ENCODE results near the gene CABP4.
"Not testable (repeated sequence)": the region's sequence is repeated elsewhere in the genome, so short reads cannot be mapped to it uniquely, and the experiment has no call there.

Gene CABP4

DNA sequence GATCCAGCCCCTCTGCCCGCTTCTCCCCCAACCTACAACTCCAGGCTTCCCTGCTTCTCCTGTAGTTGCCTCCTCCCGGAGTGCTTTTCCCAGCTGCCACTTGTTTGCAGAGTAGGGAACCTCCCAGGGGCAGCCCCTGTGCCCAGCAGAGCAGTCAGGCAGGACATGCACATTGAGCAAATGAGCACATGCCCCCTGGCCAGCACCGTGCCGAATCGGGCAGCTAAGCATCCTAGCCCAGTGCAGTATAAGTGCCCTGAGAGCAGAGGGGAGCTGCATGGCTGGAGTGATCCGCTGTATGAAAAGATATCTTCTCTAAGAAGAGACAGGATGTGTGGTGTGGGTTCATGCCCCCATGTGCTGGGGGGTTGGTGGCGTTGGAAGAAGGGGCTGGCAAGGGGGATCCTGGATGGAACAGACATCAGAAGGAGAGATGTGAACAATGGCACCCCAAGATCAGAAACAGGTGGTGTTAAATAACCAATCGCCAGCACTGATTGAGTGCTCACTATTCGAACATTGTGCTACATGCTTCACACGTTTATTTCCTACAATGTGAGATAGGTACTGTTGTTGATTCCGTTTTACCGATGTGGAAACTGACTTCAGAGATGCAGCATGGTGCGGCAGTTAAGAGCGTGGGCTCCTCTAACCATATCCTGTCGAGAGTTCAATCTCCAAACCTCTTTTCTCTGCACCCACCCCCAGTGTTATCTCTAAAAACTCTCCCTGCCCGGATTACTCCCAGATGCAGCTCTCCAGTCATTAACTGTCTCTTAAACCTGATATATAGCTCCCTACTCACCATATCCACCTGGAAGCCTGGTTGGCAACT, 28.9 kb downstream of the CABP4 start:
- no peak for DNase-seq

GRCh38 chr11:67484847-67485311, 29.7 kb downstream of the CABP4 start:
- peak; percentile 59 for DNase-seq

DNA sequence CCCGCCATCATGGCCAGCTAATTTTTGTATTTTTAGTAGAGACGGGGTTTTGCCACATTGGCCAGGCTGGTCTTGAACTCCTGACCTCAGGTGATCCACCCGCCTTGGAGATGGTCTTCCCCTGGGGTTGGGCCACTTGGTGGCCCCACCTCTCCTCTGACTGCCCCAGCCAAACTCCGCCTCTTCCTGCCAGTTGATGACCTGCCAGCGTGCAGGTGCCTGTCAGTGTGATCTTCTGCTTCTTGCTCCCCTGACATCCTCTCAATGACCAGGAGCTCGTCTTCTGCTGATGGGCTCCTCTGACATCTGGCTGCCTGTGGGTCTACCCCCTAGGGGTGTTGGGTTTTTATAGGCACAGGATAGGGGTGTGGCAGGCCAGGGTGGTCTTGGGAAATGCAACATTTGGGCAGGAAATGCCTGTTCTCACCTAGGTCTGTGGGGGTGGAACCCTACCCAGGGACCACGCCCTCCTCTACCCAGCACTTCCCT, 30.8 kb downstream of the CABP4 start:
- DNase-seq, result not testable (repeated sequence)

DNA sequence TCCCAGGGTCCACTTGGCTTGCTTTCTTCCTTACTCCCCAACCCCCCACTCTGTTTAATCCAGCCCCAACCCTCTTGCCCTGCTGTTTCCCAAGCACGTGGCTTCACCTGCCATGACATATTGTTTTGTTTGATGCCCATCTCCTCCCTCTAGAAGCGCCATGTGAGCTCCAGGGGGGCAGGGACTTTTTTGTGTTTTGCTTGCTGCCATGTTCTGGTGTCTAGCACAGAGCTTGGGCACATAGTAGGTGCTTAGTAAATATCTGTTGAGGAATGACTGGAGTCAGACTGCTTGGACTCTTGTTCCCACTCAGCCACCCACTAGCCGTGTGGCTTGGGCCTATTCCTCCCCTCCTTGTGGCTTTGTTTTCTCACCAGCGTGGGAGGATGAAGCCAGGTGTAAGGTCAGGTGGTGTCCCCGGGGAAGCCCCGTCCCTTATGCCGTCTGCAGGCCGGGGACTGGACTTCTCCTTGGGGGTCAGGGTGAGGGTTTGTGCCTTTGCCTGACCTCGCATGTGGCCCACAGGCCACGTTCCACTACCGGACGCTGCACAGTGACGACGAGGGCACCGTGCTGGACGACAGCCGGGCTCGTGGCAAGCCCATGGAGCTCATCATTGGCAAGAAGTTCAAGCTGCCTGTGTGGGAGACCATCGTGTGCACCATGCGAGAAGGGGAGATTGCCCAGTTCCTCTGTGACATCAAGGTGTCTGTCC, 31.5 kb downstream of the CABP4 start:
- DNase-seq, result no peak

GRCh38 chr11:67489203-67489884, 34.2 kb downstream of the CABP4 start:
- DNase-seq, result no peak

- no peak for DNase-seq
These were observed 35.0 kb downstream of the CABP4 start for GRCh38 chr11:67489885-67490726.

GRCh38 chr11:67490727-67491065, 35.5 kb downstream of the CABP4 start:
- DNase-seq, result no peak

DNA sequence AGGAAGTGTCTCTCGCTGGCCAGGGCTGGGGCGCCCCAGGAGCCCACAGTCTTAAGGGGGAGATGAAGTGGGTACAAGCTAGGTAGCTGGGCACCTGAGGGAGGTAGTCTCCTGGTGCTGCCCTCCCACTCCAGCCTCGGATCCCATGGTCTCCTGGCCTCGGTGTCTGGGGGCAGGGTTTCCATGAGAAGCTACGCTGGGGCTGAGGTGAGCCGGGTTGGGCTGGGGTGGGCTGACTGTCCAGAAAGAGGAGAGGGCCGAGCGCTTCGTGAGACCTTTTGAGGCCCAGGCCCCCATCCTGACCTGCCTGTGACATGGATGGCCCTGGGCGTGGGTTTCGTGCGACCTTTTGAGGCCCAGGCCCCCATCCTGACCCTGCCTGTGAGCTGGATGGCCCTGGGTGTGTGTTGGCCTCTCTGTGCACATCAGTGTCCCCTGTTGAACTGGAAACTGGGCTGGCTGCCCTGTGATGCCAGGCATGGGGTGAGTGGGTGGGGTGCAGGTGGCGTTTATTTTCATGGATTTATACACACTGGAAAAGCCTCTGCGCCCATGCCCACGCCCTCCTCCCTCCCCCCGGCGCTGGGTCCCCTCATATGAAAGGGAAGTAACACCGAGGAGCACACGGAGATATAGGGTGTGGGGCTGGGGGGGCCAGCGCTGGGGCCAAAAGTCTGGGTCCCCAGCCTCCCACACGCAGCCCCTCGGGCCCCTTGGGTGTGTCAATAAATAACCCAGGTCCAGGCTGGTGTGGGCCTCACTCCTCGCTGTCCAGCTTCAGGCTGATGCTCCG, 36.3 kb downstream of the CABP4 start:
- DNase-seq, result no peak

GRCh38 chr11:67492069-67492727, 37.0 kb downstream of the CABP4 start:
- no peak for DNase-seq

- no peak for DNase-seq
These were observed 37.8 kb downstream of the CABP4 start for GRCh38 chr11:67492801-67493547.

- DNase-seq, result no peak
These were observed 38.6 kb downstream of the CABP4 start for GRCh38 chr11:67493548-67494370.

DNA sequence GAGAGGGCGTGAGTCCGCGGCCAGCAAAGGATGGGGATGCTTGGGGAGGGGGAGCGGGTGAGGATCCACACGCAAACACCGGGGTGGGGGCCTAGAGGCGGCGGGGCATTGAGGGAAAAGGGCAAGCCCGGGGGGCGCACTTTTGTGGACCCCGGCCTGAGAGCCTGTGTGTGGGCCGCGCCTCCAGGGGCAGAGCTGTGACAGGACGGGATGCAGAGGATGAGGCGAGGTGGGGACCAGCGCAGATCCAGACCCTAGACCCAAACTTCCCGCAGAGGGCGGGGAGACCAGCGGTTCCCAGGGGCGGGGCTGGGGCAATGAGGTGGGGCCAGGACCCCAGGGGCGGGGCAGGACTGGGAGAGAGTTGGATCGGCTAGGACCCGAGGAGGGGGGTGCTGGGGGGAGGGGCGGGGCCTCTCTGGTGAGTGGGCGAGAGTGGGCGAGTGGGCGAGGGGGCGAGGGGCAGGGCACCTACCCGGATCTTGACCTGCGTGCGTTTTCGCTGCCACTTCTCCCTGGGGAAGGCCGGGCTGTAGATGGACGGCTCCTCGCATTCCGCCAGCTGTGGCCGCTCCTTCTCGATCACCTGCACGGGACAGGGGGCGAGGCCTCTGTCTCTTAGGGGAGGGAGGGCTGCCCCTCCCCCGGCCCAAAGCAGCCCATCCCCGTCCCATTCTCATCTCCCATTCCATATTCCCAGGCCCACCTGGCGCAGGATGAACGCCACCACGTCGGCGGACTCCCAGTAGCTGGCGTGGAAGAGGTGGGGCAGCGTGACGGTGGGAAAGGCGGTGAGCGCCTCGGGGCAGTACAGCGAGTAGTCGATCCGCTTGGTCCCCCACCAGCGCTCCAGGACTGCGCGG, 39.4 kb downstream of the CABP4 start:
- no peak for DNase-seq

DNA sequence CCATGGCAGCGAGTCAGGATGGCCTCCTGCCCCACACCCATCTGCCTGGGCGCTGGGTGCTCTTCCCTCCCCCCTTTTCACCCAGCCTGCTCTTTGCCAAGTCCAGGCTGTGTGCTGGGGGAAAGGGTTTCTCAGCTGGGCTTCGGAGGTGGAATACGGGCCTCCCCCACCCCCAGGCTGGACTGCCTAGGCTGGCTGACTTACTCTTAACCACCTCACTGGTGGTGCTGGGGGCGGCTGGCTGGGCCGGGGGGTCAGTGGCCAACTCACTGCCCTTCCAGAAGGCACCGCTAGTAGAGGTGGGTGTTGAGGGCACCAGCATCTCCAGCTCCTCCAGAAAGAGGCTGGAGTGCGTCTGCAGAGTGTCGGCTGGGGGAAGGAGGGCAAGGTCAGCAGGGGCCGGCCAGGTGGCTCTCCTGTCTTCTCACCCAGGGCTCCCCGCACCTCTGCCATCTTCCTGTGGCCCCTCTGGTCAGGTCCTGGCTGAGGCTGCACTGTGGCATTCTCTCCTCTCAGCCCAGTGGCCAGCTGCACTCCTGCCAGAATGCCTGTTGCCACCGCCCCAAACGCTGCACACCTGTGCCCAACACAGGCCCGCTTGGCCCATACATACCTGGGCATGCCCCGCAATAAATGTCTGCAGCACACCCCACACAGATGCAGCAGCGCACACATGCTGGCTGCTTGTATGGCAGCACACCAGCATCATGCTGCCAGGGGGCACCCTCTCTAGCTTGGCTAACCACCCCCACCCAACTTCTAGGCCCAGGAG, 40.3 kb downstream of the CABP4 start:
- DNase-seq, result no peak

- DNase-seq, result no peak
These were observed 41.0 kb downstream of the CABP4 start for GRCh38 chr11:67496113-67496512.

GRCh38 chr11:67497656-67498291, 42.6 kb downstream of the CABP4 start:
- DNase-seq, result no peak

GRCh38 chr11:67498544-67498972, 43.4 kb downstream of the CABP4 start:
- DNase-seq, result no peak
